WTC11 (cell line): ENCODE data around the gene ADAMTS8. TPM values are rescaled to one million over a fixed set of nuclear protein-coding genes. Genes with fewer than 3 reads are reported as not detected.

ENCODE experiments used
- ATAC-seq: fragments of 200-7000 bp; cut with Tn5 transposase; 2 replicates; pipeline ENCODE4 v1.10.0; 2021; ENCODE audit warnings: mild to moderate bottlenecking, moderate library complexity
- CTCF ChIA-PET: fragments of 300-600 bp; sonication (Branson Sonifier 250); formaldehyde crosslinking; loops from one replicate; lab custom pipeline; 2021; ENCODE audit warnings: antibody characterized with exemption; lab: Charles Lee
- POLR2A ChIA-PET: fragments of 350-600 bp; sonication (Branson Sonifier 250); formaldehyde crosslinking; loops from one replicate; lab custom pipeline; 2021; ENCODE audit warnings: antibody characterized with exemption; lab: Charles Lee
- DNase-seq: peaks from one replicate; pipeline ENCODE4 v3.0.0; 2021; ENCODE audit warnings: low spot score
- H3K27ac Mint-ChIP-seq: 2 replicates; pipeline ENCODE4 v1.8.0; 2021; ENCODE audit warnings: mixed read lengths
- H3K27me3 Mint-ChIP-seq: 2 replicates; pipeline ENCODE4 v1.8.0; 2021; ENCODE audit warnings: low read depth, mild to moderate bottlenecking, moderate library complexity, mixed read lengths
- H3K36me3 Mint-ChIP-seq: 2 replicates; pipeline ENCODE4 v1.8.0; 2021; ENCODE audit warnings: mixed read lengths
- H3K4me1 Mint-ChIP-seq: 2 replicates; pipeline ENCODE4 v1.8.0; 2022; ENCODE audit warnings: mixed read lengths
- H3K4me3 Mint-ChIP-seq: 2 replicates; pipeline ENCODE4 v1.8.0; 2021; ENCODE audit warnings: mild to moderate bottlenecking, moderate library complexity, mixed read lengths
- H3K9me3 Mint-ChIP-seq: 2 replicates; pipeline ENCODE4 v1.8.0; 2021; ENCODE audit warnings: mixed read lengths
- CREB1 ChIP-seq: sonication (generic); formaldehyde crosslinking; IDR thresholded peaks from 2 replicates; pipeline ENCODE4 v1.8.0; 2023; ENCODE audit warnings: mild to moderate bottlenecking, missing genetic modification reagents
- FOXK1 ChIP-seq: sonication (generic); formaldehyde crosslinking; IDR thresholded peaks from 2 replicates; pipeline ENCODE4 v1.8.0; 2022; ENCODE audit warnings: mild to moderate bottlenecking, moderate library complexity, missing genetic modification reagents
- KAT7 ChIP-seq: sonication (generic); formaldehyde crosslinking; IDR thresholded peaks from 2 replicates; pipeline ENCODE4 v1.8.1; 2023; ENCODE audit warnings: missing genetic modification reagents, mild to moderate bottlenecking, borderline replicate concordance
- NFATC4 ChIP-seq: fragments of 250-450 bp; sonication (Bioruptor Pico); IDR thresholded peaks from 2 replicates; pipeline ENCODE4 v1.9.0; 2021; ENCODE audit warnings: mild to moderate bottlenecking
- NR3C1 ChIP-seq: sonication (generic); formaldehyde crosslinking; conservative IDR thresholded peaks from 2 replicates; pipeline ENCODE4 v1.8.1; 2023; ENCODE audit warnings: low read depth, mild to moderate bottlenecking, missing genetic modification reagents
- RORB ChIP-seq: fragments of 250-450 bp; sonication (Bioruptor Pico); IDR thresholded peaks from 2 replicates; pipeline ENCODE4 v1.9.0; 2021; ENCODE audit warnings: mild to moderate bottlenecking
- SMAD3 ChIP-seq: sonication (generic); formaldehyde crosslinking; IDR thresholded peaks from 2 replicates; pipeline ENCODE4 v1.8.0; 2022; ENCODE audit warnings: missing genetic modification reagents, mild to moderate bottlenecking, borderline replicate concordance
- ZNF416 ChIP-seq: fragments of 250-450 bp; sonication (Bioruptor Pico); IDR thresholded peaks from 2 replicates; pipeline ENCODE4 v1.9.0; 2021; ENCODE audit warnings: mild to moderate bottlenecking, inconsistent platforms
- total RNA-seq: library from RNA; stranded (reverse); gene quantifications from 3 replicates; pipeline ENCODE4 v1.2.3, GENCODE V29; 2021
- TF ChIP-seq, protein P1 (sequence below): sonication (generic); formaldehyde crosslinking; IDR thresholded peaks from 2 replicates; pipeline ENCODE4 v1.8.1; 2022; ENCODE audit warnings: low read depth, missing genetic modification reagents, borderline replicate concordance
- TF ChIP-seq, protein P2 (sequence below): fragments of 250-450 bp; sonication (Bioruptor Pico); IDR thresholded peaks from 2 replicates; pipeline ENCODE4 v2.1.2; 2022; ENCODE audit warnings: mild to moderate bottlenecking, moderate library complexity
- TF ChIP-seq, protein P3 (sequence below): sonication (generic); formaldehyde crosslinking; conservative IDR thresholded peaks from 2 replicates; pipeline ENCODE4 v1.8.1; 2023; ENCODE audit warnings: mild to moderate bottlenecking, low read depth, missing genetic modification reagents, moderate library complexity
- TF ChIP-seq, protein P4 (sequence below): sonication (generic); formaldehyde crosslinking; conservative IDR thresholded peaks from 2 replicates; pipeline ENCODE4 v1.8.1; 2022; ENCODE audit warnings: mild to moderate bottlenecking, missing genetic modification reagents
- TF ChIP-seq, protein P5 (sequence below): fragments of 250-450 bp; sonication (Bioruptor Pico); IDR thresholded peaks from 2 replicates; pipeline ENCODE4 v1.8.0; 2021; ENCODE audit warnings: mild to moderate bottlenecking
- TF ChIP-seq, protein P6 (sequence below): sonication (generic); formaldehyde crosslinking; IDR thresholded peaks from 2 replicates; pipeline ENCODE4 v1.8.0; 2023; ENCODE audit warnings: mild to moderate bottlenecking, missing genetic modification reagents
- TF ChIP-seq, protein P7 (sequence below): fragments of 250-450 bp; sonication (Bioruptor Pico); IDR thresholded peaks from 2 replicates; pipeline ENCODE4 v1.9.0; 2021; ENCODE audit warnings: moderate library complexity, mild to moderate bottlenecking, inconsistent platforms, borderline replicate concordance

The ADAMTS8 gene
- total RNA-seq, 1 experiment from 2014 or later: 9.9 TPM

DNA sequence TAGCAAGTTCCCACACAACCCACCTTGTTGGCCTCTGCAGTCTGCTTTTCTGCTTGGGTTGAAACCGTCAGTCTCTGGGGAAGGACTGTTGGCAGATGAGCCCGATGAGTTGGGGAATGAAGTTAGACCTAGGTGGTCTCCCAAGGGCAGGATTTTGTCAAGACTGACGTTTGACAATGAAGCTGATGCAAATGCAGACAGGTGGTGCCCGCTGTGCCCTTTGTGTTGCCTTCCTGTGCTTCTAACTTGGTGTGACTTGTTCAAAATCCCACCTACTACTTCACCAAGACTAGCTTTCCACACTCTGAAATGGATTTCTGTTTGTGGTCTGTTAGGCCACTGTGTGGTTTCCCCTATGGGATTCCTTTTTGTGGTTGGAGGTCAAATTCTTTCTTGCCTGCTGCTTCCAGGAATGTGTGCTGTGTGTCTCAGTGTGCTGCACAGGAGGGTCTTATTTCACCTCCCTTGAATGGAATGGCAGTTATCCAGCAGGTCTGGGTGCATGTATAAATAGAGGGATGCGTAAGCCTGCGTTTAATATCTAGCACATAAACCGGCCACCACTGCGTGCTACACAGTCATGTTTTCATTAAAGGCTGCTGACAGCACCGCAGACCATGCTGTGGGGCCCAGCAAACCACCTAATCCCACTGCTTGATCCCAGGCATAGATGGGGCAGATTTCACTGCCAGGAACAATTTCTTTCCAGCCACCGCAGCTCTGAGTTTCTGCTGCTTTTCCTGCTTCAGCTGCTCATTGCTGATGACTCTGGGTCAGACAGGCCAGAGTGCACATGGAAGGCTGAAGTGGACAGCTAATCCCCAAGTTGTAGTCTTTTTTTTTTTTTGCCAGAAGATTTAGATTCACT is 44.8 kb downstream of the ADAMTS8 start (continued):
- TF ChIP-seq FOXK1 (peak; percentile 9; the same call in 1 of the 2 replicates), RORB (no peak), NFATC4 (no peak)

DNA sequence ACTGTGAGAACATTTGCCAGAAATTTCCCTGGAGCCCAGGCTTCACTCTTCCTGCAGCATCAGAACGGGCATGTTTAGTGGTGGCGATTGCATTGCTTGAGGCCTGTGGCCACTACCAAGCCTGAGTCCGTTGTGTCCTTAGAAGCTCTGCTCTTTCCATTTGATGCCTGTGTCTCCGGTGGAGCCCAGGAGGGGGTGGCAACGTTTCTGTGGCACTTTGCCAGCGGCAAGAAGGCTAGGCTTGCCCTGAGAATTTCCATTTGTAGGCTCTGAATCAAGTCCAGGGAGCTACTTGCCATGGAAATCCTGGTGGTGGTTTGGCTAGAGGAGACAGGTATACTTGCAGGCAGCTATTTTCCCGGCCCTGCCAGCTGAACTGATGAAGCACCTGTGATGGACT is 47.1 kb downstream of the ADAMTS8 start:
- ATAC-seq (no peak), DNase-seq (no peak)
- Mint-ChIP-seq H3K36me3 (peaks cover 14% of the 10 kb centered on the region), H3K4me3 (no peak overlapping the region), H3K27me3 (no peaks in the 10 kb centered on the region; the same call in 1 of the 2 replicates), H3K9me3 (peaks cover 14% of the 10 kb centered on the region), H3K27ac (peak overlapping the region; percentile 72; the same call in 1 of the 2 replicates), H3K4me1 (peaks cover 84% of the 10 kb centered on the region)
- TF ChIP-seq, protein P1, sequence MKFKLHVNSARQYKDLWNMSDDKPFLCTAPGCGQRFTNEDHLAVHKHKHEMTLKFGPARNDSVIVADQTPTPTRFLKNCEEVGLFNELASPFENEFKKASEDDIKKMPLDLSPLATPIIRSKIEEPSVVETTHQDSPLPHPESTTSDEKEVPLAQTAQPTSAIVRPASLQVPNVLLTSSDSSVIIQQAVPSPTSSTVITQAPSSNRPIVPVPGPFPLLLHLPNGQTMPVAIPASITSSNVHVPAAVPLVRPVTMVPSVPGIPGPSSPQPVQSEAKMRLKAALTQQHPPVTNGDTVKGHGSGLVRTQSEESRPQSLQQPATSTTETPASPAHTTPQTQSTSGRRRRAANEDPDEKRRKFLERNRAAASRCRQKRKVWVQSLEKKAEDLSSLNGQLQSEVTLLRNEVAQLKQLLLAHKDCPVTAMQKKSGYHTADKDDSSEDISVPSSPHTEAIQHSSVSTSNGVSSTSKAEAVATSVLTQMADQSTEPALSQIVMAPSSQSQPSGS (CRISPR knock-in tag): no peak
- TF ChIP-seq, protein P2, sequence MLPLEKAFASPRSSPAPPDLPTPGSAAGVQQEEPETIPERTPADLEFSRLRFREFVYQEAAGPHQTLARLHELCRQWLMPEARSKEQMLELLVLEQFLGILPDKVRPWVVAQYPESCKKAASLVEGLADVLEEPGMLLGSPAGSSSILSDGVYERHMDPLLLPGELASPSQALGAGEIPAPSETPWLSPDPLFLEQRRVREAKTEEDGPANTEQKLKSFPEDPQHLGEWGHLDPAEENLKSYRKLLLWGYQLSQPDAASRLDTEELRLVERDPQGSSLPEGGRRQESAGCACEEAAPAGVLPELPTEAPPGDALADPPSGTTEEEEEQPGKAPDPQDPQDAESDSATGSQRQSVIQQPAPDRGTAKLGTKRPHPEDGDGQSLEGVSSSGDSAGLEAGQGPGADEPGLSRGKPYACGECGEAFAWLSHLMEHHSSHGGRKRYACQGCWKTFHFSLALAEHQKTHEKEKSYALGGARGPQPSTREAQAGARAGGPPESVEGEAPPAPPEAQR (CRISPR knock-in tag): no peak
- TF ChIP-seq, protein P3, sequence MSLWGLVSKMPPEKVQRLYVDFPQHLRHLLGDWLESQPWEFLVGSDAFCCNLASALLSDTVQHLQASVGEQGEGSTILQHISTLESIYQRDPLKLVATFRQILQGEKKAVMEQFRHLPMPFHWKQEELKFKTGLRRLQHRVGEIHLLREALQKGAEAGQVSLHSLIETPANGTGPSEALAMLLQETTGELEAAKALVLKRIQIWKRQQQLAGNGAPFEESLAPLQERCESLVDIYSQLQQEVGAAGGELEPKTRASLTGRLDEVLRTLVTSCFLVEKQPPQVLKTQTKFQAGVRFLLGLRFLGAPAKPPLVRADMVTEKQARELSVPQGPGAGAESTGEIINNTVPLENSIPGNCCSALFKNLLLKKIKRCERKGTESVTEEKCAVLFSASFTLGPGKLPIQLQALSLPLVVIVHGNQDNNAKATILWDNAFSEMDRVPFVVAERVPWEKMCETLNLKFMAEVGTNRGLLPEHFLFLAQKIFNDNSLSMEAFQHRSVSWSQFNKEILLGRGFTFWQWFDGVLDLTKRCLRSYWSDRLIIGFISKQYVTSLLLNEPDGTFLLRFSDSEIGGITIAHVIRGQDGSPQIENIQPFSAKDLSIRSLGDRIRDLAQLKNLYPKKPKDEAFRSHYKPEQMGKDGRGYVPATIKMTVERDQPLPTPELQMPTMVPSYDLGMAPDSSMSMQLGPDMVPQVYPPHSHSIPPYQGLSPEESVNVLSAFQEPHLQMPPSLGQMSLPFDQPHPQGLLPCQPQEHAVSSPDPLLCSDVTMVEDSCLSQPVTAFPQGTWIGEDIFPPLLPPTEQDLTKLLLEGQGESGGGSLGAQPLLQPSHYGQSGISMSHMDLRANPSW (CRISPR knock-in tag): no peak
- TF ChIP-seq, protein P4, sequence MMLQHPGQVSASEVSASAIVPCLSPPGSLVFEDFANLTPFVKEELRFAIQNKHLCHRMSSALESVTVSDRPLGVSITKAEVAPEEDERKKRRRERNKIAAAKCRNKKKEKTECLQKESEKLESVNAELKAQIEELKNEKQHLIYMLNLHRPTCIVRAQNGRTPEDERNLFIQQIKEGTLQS: no peak
- TF ChIP-seq, protein P5, sequence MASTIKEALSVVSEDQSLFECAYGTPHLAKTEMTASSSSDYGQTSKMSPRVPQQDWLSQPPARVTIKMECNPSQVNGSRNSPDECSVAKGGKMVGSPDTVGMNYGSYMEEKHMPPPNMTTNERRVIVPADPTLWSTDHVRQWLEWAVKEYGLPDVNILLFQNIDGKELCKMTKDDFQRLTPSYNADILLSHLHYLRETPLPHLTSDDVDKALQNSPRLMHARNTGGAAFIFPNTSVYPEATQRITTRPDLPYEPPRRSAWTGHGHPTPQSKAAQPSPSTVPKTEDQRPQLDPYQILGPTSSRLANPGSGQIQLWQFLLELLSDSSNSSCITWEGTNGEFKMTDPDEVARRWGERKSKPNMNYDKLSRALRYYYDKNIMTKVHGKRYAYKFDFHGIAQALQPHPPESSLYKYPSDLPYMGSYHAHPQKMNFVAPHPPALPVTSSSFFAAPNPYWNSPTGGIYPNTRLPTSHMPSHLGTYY (CRISPR knock-in tag): no peak
- TF ChIP-seq, protein P6, sequence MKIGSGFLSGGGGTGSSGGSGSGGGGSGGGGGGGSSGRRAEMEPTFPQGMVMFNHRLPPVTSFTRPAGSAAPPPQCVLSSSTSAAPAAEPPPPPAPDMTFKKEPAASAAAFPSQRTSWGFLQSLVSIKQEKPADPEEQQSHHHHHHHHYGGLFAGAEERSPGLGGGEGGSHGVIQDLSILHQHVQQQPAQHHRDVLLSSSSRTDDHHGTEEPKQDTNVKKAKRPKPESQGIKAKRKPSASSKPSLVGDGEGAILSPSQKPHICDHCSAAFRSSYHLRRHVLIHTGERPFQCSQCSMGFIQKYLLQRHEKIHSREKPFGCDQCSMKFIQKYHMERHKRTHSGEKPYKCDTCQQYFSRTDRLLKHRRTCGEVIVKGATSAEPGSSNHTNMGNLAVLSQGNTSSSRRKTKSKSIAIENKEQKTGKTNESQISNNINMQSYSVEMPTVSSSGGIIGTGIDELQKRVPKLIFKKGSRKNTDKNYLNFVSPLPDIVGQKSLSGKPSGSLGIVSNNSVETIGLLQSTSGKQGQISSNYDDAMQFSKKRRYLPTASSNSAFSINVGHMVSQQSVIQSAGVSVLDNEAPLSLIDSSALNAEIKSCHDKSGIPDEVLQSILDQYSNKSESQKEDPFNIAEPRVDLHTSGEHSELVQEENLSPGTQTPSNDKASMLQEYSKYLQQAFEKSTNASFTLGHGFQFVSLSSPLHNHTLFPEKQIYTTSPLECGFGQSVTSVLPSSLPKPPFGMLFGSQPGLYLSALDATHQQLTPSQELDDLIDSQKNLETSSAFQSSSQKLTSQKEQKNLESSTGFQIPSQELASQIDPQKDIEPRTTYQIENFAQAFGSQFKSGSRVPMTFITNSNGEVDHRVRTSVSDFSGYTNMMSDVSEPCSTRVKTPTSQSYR: no peak
- TF ChIP-seq SMAD3 (no peak), ZNF416 (CRISPR knock-in tag) (no peak), CREB1 (no peak), NR3C1 (CRISPR knock-in tag) (no peak), KAT7 (CRISPR knock-in tag) (no peak)
- TF ChIP-seq, protein P7, sequence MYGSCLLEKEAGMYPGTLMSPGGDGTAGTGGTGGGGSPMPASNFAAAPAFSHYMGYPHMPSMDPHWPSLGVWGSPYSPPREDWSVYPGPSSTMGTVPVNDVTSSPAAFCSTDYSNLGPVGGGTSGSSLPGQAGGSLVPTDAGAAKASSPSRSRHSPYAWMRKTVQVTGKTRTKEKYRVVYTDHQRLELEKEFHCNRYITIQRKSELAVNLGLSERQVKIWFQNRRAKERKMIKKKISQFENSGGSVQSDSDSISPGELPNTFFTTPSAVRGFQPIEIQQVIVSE: no peak
- CTCF ChIA-PET: no interaction called here
- POLR2A ChIA-PET: no interaction called here
